BLaER1 (cell line): ENCODE data around the gene GIT2.
"Not testable (repeated sequence)": the region's sequence is repeated elsewhere in the genome, so short reads cannot be mapped to it uniquely, and the experiment has no call there.

Experiments
- H3K27ac ChIP-seq: shearing (Covaris generic); formaldehyde crosslinking; 2 replicates; pipeline ENCODE4 v1.8.1; 2022
- H3K27me3 ChIP-seq: shearing (Covaris generic); formaldehyde crosslinking; 2 replicates; pipeline ENCODE4 v1.8.1; 2022
- H3K36me3 ChIP-seq: shearing (Covaris generic); formaldehyde crosslinking; 2 replicates; pipeline ENCODE4 v1.8.1; 2022
- H3K4me1 ChIP-seq: shearing (Covaris generic); formaldehyde crosslinking; 2 replicates; pipeline ENCODE4 v1.8.1; 2022
- H3K4me2 ChIP-seq: shearing (Covaris generic); formaldehyde crosslinking; 2 replicates; pipeline ENCODE4 v1.8.1; 2022
- H3K4me3 ChIP-seq: shearing (Covaris generic); formaldehyde crosslinking; 2 replicates; pipeline ENCODE4 v1.8.1; 2022
- H3K9ac ChIP-seq: shearing (Covaris generic); formaldehyde crosslinking; 2 replicates; pipeline ENCODE4 v1.8.1; 2022
- H3K9me3 ChIP-seq: shearing (Covaris generic); formaldehyde crosslinking; 2 replicates; pipeline ENCODE4 v1.8.1; 2022
- H4K20me1 ChIP-seq: shearing (Covaris generic); formaldehyde crosslinking; 2 replicates; pipeline ENCODE4 v1.8.1; 2022
- Cebpa-rat ChIP-seq: shearing (Covaris generic); IDR thresholded peaks from 2 replicates; pipeline ENCODE4 v1.8.1; 2022

GIT2 gene

DNA sequence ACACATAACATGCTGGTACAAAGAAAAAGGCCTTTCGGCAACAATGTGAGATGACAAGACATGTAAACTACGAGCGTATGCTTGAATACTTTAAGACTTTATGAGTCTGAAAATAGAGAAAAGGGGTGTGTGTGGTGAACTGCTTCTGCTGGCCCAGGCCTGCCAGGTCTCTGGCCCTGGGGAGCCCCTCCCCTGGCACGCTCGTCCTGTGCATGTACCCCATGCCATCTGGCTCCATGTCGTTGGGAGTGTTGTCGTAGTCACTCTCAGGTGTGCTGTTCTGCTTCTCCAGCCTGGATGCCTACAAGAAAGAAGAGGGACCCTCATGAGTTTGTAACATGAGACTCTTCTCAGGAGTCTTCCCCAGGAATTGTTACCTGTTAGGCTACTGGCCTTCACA lies 57.2 kb downstream of the GIT2 start:
- Histone ChIP-seq H3K36me3 (peaks cover 57% of the 10 kb centered on the region), H3K27ac (no peak overlapping the region), H3K4me2 (no peak overlapping the region), H3K4me1 (peaks cover 49% of the 10 kb centered on the region), H3K27me3 (no peaks in the 10 kb centered on the region), H4K20me1 (no peaks in the 10 kb centered on the region), H3K9ac (no peak overlapping the region), H3K9me3 (no peaks in the 10 kb centered on the region), H3K4me3 (no peak overlapping the region)
- TF ChIP-seq Cebpa-rat, result no peak

GRCh38 chr12:109937371-109937770 lies 58.8 kb downstream of the GIT2 start:
- no peak overlapping the region for H3K4me2 ChIP-seq
- H3K4me1 ChIP-seq, result peaks cover 60% of the 10 kb centered on the region
- H3K27me3 ChIP-seq, result no peaks in the 10 kb centered on the region
- no peak overlapping the region for H3K9ac ChIP-seq
- H3K4me3 ChIP-seq, result no peak overlapping the region
- no peaks in the 10 kb centered on the region for H3K9me3 ChIP-seq
- H4K20me1 ChIP-seq, result no peaks in the 10 kb centered on the region
- TF ChIP-seq Cebpa-rat, result no peak
- peaks cover 67% of the 10 kb centered on the region for H3K36me3 ChIP-seq
- no peak overlapping the region for H3K27ac ChIP-seq

DNA sequence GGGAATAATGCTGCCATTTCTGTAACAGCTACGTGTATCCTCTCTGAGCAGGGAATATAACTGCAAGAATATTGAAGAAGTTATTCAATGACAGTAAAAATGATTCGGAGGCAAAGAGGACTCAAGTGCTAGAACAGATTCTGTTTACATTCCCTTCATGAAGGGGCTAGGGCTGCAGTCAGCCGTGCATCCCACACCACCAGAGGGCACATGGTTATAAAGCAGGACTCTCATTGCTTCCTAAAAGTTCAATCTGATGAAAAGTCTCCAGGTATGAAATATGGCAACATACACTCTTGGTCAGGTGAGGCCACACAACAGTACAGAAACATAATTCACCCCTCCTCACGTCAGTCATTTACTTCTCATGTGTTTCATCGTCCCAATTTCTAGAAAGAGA lies 62.1 kb downstream of the GIT2 start:
- H3K4me1 ChIP-seq, result peaks cover 60% of the 10 kb centered on the region
- no peaks in the 10 kb centered on the region for H4K20me1 ChIP-seq
- H3K27ac ChIP-seq, result no peak overlapping the region
- TF ChIP-seq Cebpa-rat, result no peak
- H3K27me3 ChIP-seq, result no peaks in the 10 kb centered on the region
- H3K4me3 ChIP-seq, result no peak overlapping the region
- H3K9ac ChIP-seq, result no peak overlapping the region
- H3K4me2 ChIP-seq, result peak overlapping the region; percentile 45; the same call in 1 of the 2 replicates
- peaks cover 94% of the 10 kb centered on the region for H3K36me3 ChIP-seq
- H3K9me3 ChIP-seq, result no peaks in the 10 kb centered on the region

DNA sequence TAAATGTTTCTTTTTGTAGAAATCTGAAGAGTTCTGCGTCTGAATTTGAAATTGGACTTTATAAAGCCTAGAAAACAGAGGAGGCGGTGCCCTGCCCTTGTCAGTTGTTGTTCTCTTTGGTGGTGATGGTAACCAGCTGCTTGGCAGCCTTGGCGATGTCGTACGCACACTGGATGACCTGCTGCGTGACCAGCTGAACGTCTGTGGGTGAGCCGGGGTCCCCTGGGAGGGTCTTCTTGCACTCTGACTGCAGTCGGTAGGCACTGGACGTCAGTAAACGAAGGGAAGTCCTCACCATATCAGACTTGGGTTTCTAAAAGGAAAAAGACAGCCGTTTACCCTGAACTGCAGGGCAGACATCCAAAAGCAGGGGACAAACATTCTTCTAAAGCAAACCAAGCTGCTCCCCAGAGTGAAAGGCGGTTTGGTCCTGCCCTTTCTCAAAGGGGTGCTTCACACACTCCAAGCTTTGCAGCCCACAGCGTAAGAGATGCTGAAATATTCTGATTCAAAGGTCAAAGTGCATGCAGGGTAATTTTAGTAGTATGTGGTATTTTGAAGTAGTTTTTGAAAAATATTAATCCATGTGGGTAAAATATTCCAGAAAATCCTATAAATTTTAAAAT lies 63.2 kb downstream of the GIT2 start:
- H3K27ac ChIP-seq, result 0 out of 2 replicates have a peak overlapping the region, but pooled peaks have one; percentile 2
- peaks cover 93% of the 10 kb centered on the region for H3K36me3 ChIP-seq
- TF ChIP-seq Cebpa-rat, result no peak

GRCh38 chr12:109931143-109931542 lies 65.0 kb downstream of the GIT2 start:
- H3K9me3 ChIP-seq, result no peaks in the 10 kb centered on the region
- no peaks in the 10 kb centered on the region for H3K27me3 ChIP-seq
- no peaks in the 10 kb centered on the region for H4K20me1 ChIP-seq
- no peak overlapping the region for H3K4me3 ChIP-seq
- no peak for TF ChIP-seq Cebpa-rat
- peaks cover 60% of the 10 kb centered on the region for H3K4me1 ChIP-seq
- peak overlapping the region; percentile 35; the same call in 1 of the 2 replicates for H3K27ac ChIP-seq
- 0 out of 2 replicates have a peak overlapping the region, but pooled peaks have one; percentile 41 for H3K9ac ChIP-seq
- H3K4me2 ChIP-seq, result no peak overlapping the region
- peaks cover 88% of the 10 kb centered on the region for H3K36me3 ChIP-seq

More for the DNA sequence above, 63.2 kb downstream of the GIT2 start:
- Histone ChIP-seq H3K4me1 (peaks cover 54% of the 10 kb centered on the region), H3K4me3 (no peak overlapping the region), H3K9ac (0 out of 2 replicates have a peak overlapping the region, but pooled peaks have one; percentile 4), H4K20me1 (no peaks in the 10 kb centered on the region), H3K27me3 (no peaks in the 10 kb centered on the region), H3K9me3 (no peaks in the 10 kb centered on the region), H3K4me2 (peak overlapping the region; percentile 45)

DNA sequence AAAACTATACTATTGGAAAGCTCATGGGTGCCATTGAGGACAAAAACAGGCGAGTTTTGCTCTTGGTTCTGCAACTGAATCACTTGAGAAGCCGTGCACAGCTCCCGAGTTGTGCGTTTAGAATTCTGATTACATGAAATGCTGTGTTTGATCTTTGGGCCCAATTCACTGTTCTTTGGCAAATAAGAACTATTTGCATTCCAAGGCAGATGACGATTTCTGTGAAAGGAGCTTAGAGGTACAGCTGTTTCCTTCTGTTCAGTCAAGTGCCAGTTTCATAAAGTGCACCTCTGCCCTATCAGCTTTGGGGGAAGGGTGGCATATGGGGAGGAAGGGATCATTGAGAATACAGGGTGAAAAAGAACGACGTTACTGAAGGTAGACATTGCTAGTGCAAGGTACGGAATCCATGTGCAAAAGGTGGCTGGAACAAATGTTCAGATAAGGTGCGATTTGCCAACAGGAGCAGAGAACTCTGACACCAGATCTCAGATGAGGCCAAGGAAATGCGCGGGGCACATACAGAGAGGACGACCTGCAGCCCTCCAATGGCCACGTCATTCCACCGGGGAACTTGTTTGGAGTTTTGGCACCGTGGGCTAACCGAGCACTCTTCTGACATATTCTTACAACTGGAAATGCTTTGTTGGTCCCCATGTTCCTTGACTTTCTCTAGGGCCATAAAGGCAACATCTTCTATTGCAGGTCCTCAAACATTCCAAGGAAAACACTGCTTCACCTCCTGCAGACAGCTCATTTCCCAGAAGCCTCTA lies 66.0 kb downstream of the GIT2 start:
- TF ChIP-seq Cebpa-rat, result no peak
- no peak overlapping the region for H3K27ac ChIP-seq
- peaks cover 81% of the 10 kb centered on the region for H3K36me3 ChIP-seq

GRCh38 chr12:109929326-109929725 lies 66.8 kb downstream of the GIT2 start:
- H4K20me1 ChIP-seq, H3K4me2 ChIP-seq, H3K4me3 ChIP-seq, H3K9ac ChIP-seq, H3K9me3 ChIP-seq, H3K27ac ChIP-seq, H3K27me3 ChIP-seq: not testable (repeated sequence)
- Histone ChIP-seq H3K4me1 (peaks cover 64% of the 10 kb centered on the region), H3K36me3 (peaks cover 72% of the 10 kb centered on the region)

More for the DNA sequence above, 66.0 kb downstream of the GIT2 start:
- Histone ChIP-seq H3K9ac (no peak overlapping the region), H3K27me3 (no peaks in the 10 kb centered on the region), H4K20me1 (no peaks in the 10 kb centered on the region), H3K4me2 (no peak overlapping the region; the same call in 1 of the 2 replicates), H3K4me3 (no peak overlapping the region), H3K9me3 (no peaks in the 10 kb centered on the region), H3K4me1 (peaks cover 64% of the 10 kb centered on the region)

DNA sequence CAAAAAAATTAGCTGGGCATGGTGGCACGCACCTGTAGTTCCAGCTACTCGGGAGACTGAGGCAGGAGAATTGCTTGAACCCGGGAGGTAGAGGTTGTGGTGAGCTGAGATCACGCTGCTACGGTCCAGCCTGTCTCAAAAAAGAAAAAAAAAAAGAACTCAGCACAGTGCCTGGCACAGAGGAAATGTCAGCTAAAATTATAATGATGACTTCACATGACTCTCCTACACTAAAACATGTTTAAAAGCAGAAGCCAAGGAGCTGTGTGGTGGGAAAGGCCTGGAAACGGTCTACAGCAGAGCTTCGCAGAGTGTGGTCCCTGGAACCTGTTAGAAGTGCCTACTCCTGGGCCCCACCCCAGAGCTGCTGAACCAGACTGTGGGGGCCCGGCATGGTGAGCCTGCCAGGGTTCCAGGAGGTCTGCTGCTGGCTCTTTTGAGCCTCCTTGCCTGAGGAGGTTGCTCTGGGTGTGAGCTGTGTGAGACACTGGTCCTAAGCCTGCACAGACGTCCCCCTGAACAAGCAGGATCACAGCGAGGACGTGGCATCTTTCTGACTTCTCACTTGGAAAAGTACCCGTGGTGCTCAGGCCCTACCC lies 68.0 kb downstream of the GIT2 start:
- Histone ChIP-seq H3K27ac (no peak overlapping the region), H3K4me2 (no peak overlapping the region), H3K36me3 (peaks cover 68% of the 10 kb centered on the region), H3K27me3 (no peaks in the 10 kb centered on the region), H3K9me3 (no peaks in the 10 kb centered on the region), H4K20me1 (no peaks in the 10 kb centered on the region), H3K4me3 (no peak overlapping the region), H3K9ac (no peak overlapping the region), H3K4me1 (peaks cover 59% of the 10 kb centered on the region)
- TF ChIP-seq Cebpa-rat, result no peak

DNA sequence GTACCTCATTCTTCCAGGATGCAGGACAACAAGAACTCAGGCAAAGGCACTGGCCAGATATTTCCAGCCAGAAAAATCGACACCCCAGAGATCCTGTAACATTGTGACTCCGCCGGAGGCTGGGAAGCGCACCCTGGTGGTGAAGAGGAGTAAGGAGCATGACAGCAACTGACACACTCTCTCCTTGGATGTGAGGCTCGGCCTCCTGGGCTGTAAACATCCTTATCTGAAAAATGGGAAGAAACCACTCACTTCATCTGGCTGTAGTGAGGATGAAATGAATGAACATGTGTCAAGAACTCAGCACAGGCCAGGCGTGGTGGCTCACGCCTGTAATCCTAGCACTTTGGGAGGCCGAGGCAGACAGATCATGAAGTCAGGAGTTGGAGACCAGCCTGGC lies 68.5 kb downstream of the GIT2 start:
- H4K20me1 ChIP-seq, result no peaks in the 10 kb centered on the region
- peaks cover 65% of the 10 kb centered on the region for H3K36me3 ChIP-seq
- no peak overlapping the region for H3K4me2 ChIP-seq
- no peak overlapping the region for H3K4me3 ChIP-seq
- no peak overlapping the region for H3K9ac ChIP-seq
- no peak overlapping the region for H3K27ac ChIP-seq
- no peak for TF ChIP-seq Cebpa-rat
- H3K9me3 ChIP-seq, result no peaks in the 10 kb centered on the region
- no peaks in the 10 kb centered on the region for H3K27me3 ChIP-seq
- peaks cover 54% of the 10 kb centered on the region for H3K4me1 ChIP-seq
